ENCODE results near the gene P2RX1. TPM values are rescaled to one million over a fixed set of nuclear protein-coding genes. Genes with fewer than 3 reads are reported as not detected.

P2RX1 gene
- total and polyA plus RNA-seq, 2 of the 4 experiments (the other 2 are of a cell fraction), result not detected

DNA sequence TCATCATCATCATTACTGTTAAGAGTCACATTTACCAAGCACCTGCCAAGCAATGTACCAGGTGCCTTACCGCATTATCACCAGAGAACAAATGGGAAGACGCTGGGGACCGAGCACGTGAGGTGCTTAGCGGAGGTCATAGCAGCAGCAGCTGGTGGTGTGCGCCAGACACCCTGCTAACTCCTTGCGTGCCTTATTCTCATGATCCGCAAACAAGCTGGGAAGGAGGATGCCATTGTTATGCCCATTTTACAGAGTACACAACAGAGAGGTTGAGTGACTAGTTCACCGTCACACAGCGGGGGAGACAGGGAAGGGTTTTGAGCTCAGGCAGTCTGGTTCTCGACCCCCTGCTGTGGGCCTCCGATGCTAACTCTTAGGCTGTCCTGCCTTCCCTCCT lies 40.7 kb upstream of the P2RX1 start:
- Histone ChIP-seq H2BK120ac (ENCODE audit: low read depth, low read length) (no peak overlapping the region), H2BK5ac (ENCODE audit: low read depth, low read length, poor library complexity, severe bottlenecking) (no peak overlapping the region), H4K91ac (ENCODE audit: insufficient read depth, low read depth, low read length) (no peak overlapping the region), H4K5ac (ENCODE audit: low read depth, low read length) (no peak overlapping the region), H3K23ac (ENCODE audit: low read depth, low read length) (no peak overlapping the region), H3K56ac (ENCODE audit: extremely low read depth, insufficient read depth, low read length) (no peak overlapping the region), H3K36me3 (ENCODE audit: control insufficient read depth, insufficient read depth, low read length) (no peaks in the 10 kb centered on the region), H2AFZ (replicated peaks; ENCODE audit: low read length, poor library complexity) (no peak overlapping the region), H3K4me2 (ENCODE audit: low read depth, low read length) (no peak overlapping the region), H2AK5ac (ENCODE audit: low read depth, low read length) (no peak overlapping the region; the same call in 1 of the 2 replicates), H3K79me1 (ENCODE audit: low read depth in 1 of 2, low read length in 2 of 2) (no peaks in the 10 kb centered on the region), H2BK15ac (ENCODE audit: low read depth, low read length) (no peak overlapping the region), H3K4me3 (ENCODE audit: insufficient read depth, low read depth, low read length) (no peak overlapping the region), H3K9me1 (ENCODE audit: insufficient read depth, low read length) (peaks cover 10% of the 10 kb centered on the region), H2BK20ac (ENCODE audit: low read depth, low read length) (no peak overlapping the region), H3K9me3 (ENCODE audit: control insufficient read depth, insufficient read depth, low read length) (no peaks in the 10 kb centered on the region), H3K9ac (ENCODE audit: low read depth, low read length) (no peak overlapping the region), H4K20me1 (ENCODE audit: insufficient read depth, low read length) (no peaks in the 10 kb centered on the region; the same call in 1 of the 2 replicates), H3K27ac (ENCODE audit: insufficient read depth, low read length) (no peak overlapping the region), H3K4ac (ENCODE audit: low read depth, low read length) (no peak overlapping the region), H4K8ac (ENCODE audit: low read depth in 2 of 2, low read length in 2 of 2) (no peak overlapping the region), H3K14ac (replicated peaks; ENCODE audit: low read depth, low read length) (no peak overlapping the region; the same call in 1 of the 2 replicates), H3K18ac (ENCODE audit: low read depth, low read length) (no peak overlapping the region), H3K4me1 (ENCODE audit: control insufficient read depth, insufficient read depth, low read length) (peaks cover 14% of the 10 kb centered on the region), H2AK9ac (replicated peaks; ENCODE audit: low read depth, low read length, poor library complexity) (peak overlapping the region; percentile 45), H3K27me3 (ENCODE audit: control insufficient read depth, insufficient read depth, low read length) (peaks cover 4% of the 10 kb centered on the region)
- 93% methylated on average over 7 of the region's 12 CpGs; no CpG with 5 or more reads in 1 of the 2 experiments for WGBS, 2 experiments (ENCODE audit: extremely low coverage in 2 of 2, insufficient read length in 1 of 2)
- DNase-seq (no peak), ATAC-seq (ENCODE audit: low read depth) (no peak)
- intact Hi-C loops (cut with micrococcal nuclease) (no loop called here), in situ Hi-C loops (cut with MboI; ENCODE audit: low sequenced_read_pairs) (no loop called here), dilution Hi-C loops (cut with HindIII; ENCODE audit: low sequenced_read_pairs, unreplicated experiment) (no loop called here)
- CTCF ChIA-PET, result no interaction called here
- no TSS peak for BruUV-seq (replicated peaks)
- TF ChIP-seq, protein P1, sequence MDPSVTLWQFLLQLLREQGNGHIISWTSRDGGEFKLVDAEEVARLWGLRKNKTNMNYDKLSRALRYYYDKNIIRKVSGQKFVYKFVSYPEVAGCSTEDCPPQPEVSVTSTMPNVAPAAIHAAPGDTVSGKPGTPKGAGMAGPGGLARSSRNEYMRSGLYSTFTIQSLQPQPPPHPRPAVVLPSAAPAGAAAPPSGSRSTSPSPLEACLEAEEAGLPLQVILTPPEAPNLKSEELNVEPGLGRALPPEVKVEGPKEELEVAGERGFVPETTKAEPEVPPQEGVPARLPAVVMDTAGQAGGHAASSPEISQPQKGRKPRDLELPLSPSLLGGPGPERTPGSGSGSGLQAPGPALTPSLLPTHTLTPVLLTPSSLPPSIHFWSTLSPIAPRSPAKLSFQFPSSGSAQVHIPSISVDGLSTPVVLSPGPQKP (IDR thresholded peaks at IDR 0.05; ENCODE audit: borderline replicate concordance, low read depth, low read length), result no peak
- no peak for TF ChIP-seq FOS (IDR thresholded peaks at IDR 0.05; ENCODE audit: low read depth, low read length)
- no peak for TF ChIP-seq CTCF (conservative IDR thresholded peaks at IDR 0.05; ENCODE audit: low read depth, low read length)
- TF ChIP-seq NFE2L2 (IDR thresholded peaks at IDR 0.05; ENCODE audit: low read depth, low read length), result no peak
- TF ChIP-seq RAD21 (IDR thresholded peaks at IDR 0.05; ENCODE audit: low read length), result no peak
- POLR2A ChIA-PET (ENCODE audit: unreplicated experiment), result no interaction called here
